Measurements from ENCODE around the gene CDKAL1.

- TF ChIP-seq NBN (IDR thresholded peaks at IDR 0.05): no peak
- TF ChIP-seq POLR2AphosphoS5 (IDR thresholded peaks at IDR 0.05; ENCODE audit: low read length): no peak
- no peak for TF ChIP-seq CHD2 (IDR thresholded peaks at IDR 0.05; ENCODE audit: borderline replicate concordance, low read depth, low read length)
- no peak for TF ChIP-seq POLR2A (IDR thresholded peaks at IDR 0.05; ENCODE audit: low read depth, low read length)
Measured at GRCh38 chr6:20812776-20813175, 278.5 kb downstream of the CDKAL1 start.
